SK-N-SH (cell line): Measurements from ENCODE around the gene IL1RAP. TPM values are rescaled to one million over a fixed set of nuclear protein-coding genes. Genes with fewer than 3 reads are reported as not detected.

Source experiments
- CTCF ChIA-PET: fragments of 300-600, 350-600 bp; formaldehyde crosslinking; extraction: SDS; loops from one replicate; lab custom pipeline; 2021; lab: Yijun Ruan, JAX
- POLR2A ChIA-PET: fragments of 350-600 bp; sonication (Branson Sonifier 250); formaldehyde crosslinking; extraction: SDS; loops from one replicate; lab custom pipeline; 2020; ENCODE audit warnings: antibody characterized with exemption, inconsistent platforms; lab: Yijun Ruan, JAX
- DNase-seq: peaks from one replicate; pipeline ENCODE4 v3.0.0; 2012
- H2AFZ ChIP-seq: fragments of 200-600 bp; sonication (generic); 2 replicates; pipeline ENCODE4 v1.8.1; 2016; ENCODE audit warnings: antibody characterized with exemption, mild to moderate bottlenecking, low read depth
- H3F3A ChIP-seq: fragments of 200-600 bp; sonication (generic); replicated peaks from 2 replicates; pipeline ENCODE3; 2016; ENCODE audit warnings: antibody characterized with exemption, mild to moderate bottlenecking; ENCODE audit not compliant: insufficient read depth
- H3K27ac ChIP-seq, 2 experiments: fragments of 200-500 bp in 1 of 2; fragments of 200-600 bp in 1 of 2; sonication (Bioruptor generic) in 1 of 2; sonication (generic), shearing (Covaris generic) in 1 of 2; 2 replicates each; pipeline versions ENCODE4 v1.5.1 to v1.6.1; 2014 to 2016; ENCODE audit warnings: low read depth in 2 of 2, inconsistent platforms in 1 of 2, low read length in 1 of 2, mild to moderate bottlenecking in 1 of 2, mixed read lengths in 1 of 2
- H3K27me3 ChIP-seq: fragments of 200-600 bp; sonication (generic), shearing (Covaris generic); 2 replicates; pipeline ENCODE4 v1.6.1; 2016; ENCODE audit warnings: mixed run types; ENCODE audit not compliant: insufficient read depth
- H3K36me3 ChIP-seq, 2 experiments: fragments of 200-500 bp in 1 of 2; fragments of 200-600 bp in 1 of 2; sonication (Bioruptor generic) in 1 of 2; sonication (generic) in 1 of 2; replicated peaks in 1 of 2; 2 replicates each; pipeline versions ENCODE3 to v1.5.1; 2014 to 2016; ENCODE audit warnings: low read length in 1 of 2, mild to moderate bottlenecking in 1 of 2; ENCODE audit not compliant: insufficient read depth in 2 of 2, control insufficient read depth in 1 of 2
- H3K4me1 ChIP-seq, 2 experiments: fragments of 200-500 bp in 1 of 2; fragments of 200-600 bp in 1 of 2; sonication (Bioruptor generic) in 1 of 2; sonication (generic), shearing (Covaris generic) in 1 of 2; 2 replicates each; pipeline versions ENCODE4 v1.5.1 to v1.6.1; 2014 to 2016; ENCODE audit warnings: low read depth in 1 of 2, low read length in 1 of 2, mixed run types in 1 of 2; ENCODE audit not compliant: insufficient read depth in 2 of 2, control insufficient read depth in 1 of 2
- H3K4me2 ChIP-seq: fragments of 200-600 bp; sonication (generic), shearing (Covaris generic); 2 replicates; pipeline ENCODE4 v1.6.1; 2017; ENCODE audit warnings: mixed run types
- H3K4me3 ChIP-seq, 2 experiments: fragments of 200-500 bp in 1 of 2; fragments of 200-600 bp in 1 of 2; sonication (Bioruptor generic) in 1 of 2; sonication (generic), shearing (Covaris generic) in 1 of 2; 2 replicates each; pipeline versions ENCODE4 v1.5.1 to v1.8.1; 2014 to 2016; ENCODE audit warnings: low read depth in 2 of 2, inconsistent platforms in 1 of 2, low read length in 1 of 2, mild to moderate bottlenecking in 1 of 2, mixed read lengths in 1 of 2, moderate library complexity in 1 of 2
- H3K79me2 ChIP-seq: fragments of 200-600 bp; sonication (generic); 2 replicates; pipeline ENCODE4 v1.8.1; 2017; ENCODE audit warnings: mild to moderate bottlenecking; ENCODE audit not compliant: insufficient read depth
- H3K9ac ChIP-seq: fragments of 200-600 bp; sonication (generic); 2 replicates; pipeline ENCODE4 v1.6.1; 2017; ENCODE audit warnings: mixed run types
- H3K9me2 ChIP-seq: fragments of 200-600 bp; sonication (generic); 2 replicates; pipeline ENCODE4 v1.6.1; 2017; ENCODE audit warnings: mixed run types
- H3K9me3 ChIP-seq: fragments of 200-600 bp; sonication (generic); 2 replicates; pipeline ENCODE4 v1.6.1; 2017; ENCODE audit warnings: mixed run types, mild to moderate bottlenecking, moderate library complexity
- H4K20me1 ChIP-seq: fragments of 200-600 bp; sonication (generic); 2 replicates; pipeline ENCODE4 v1.6.1; 2017; ENCODE audit warnings: mild to moderate bottlenecking, mixed run types; ENCODE audit not compliant: insufficient read depth
- CHD2 ChIP-seq: fragments of 150-350 bp; IDR thresholded peaks from 2 replicates; pipeline ENCODE4 v1.6.1; 2018; ENCODE audit warnings: low read length; ENCODE audit not compliant: partially characterized antibody
- EP300 ChIP-seq, 2 experiments: IDR thresholded peaks; 2 replicates each; pipeline versions ENCODE4 v1.4.0 to v1.6.1; 2012; ENCODE audit warnings: borderline replicate concordance in 1 of 2, low read depth in 1 of 2, low read length in 1 of 2
- EZH2phosphoT487 ChIP-seq: fragments of 200-600 bp; sonication (generic); IDR thresholded peaks from 2 replicates; pipeline ENCODE4 v1.6.1; 2017; ENCODE audit warnings: low read depth, mixed run types, mild to moderate bottlenecking, antibody characterized with exemption, moderate library complexity, borderline replicate concordance
- FOXJ3 ChIP-seq: sonication (generic); formaldehyde crosslinking; IDR thresholded peaks from 2 replicates; pipeline ENCODE4 v1.5.1; 2020; ENCODE audit warnings: mild to moderate bottlenecking, missing genetic modification reagents
- GATA2 ChIP-seq: sonication (generic); formaldehyde crosslinking; IDR thresholded peaks from 2 replicates; pipeline ENCODE4 v1.5.0; 2020; ENCODE audit warnings: mild to moderate bottlenecking, missing genetic modification reagents
- MXI1 ChIP-seq: IDR thresholded peaks from 2 replicates; pipeline ENCODE4 v1.6.1; 2012; ENCODE audit warnings: mild to moderate bottlenecking, low read depth, low read length, improper control_type of control experiment
- NFIC ChIP-seq: IDR thresholded peaks from 2 replicates; pipeline ENCODE4 v1.4.0; 2012; ENCODE audit warnings: borderline replicate concordance
- RCOR1 ChIP-seq: fragments of 150-350 bp; IDR thresholded peaks from 2 replicates; pipeline ENCODE4 v1.6.1; 2017; ENCODE audit warnings: antibody characterized with exemption, low read length
- RFX5 ChIP-seq: IDR thresholded peaks from 2 replicates; pipeline ENCODE4 v1.6.1; 2012; ENCODE audit warnings: mild to moderate bottlenecking, improper control_type of control experiment, low read length
- RXRA ChIP-seq: IDR thresholded peaks from 2 replicates; pipeline ENCODE4 v1.4.0; 2012; ENCODE audit warnings: low read depth, mild to moderate bottlenecking, borderline replicate concordance
- SIN3A ChIP-seq: IDR thresholded peaks from 2 replicates; pipeline ENCODE4 v1.6.1; 2012; ENCODE audit warnings: low read depth, mild to moderate bottlenecking, low read length, moderate library complexity, borderline replicate concordance
- SMC3 ChIP-seq: IDR thresholded peaks from 2 replicates; pipeline ENCODE4 v1.6.1; 2012; ENCODE audit warnings: low read depth, low read length, improper control_type of control experiment
- TAF1 ChIP-seq: IDR thresholded peaks from 2 replicates; pipeline ENCODE4 v1.6.1; 2012; ENCODE audit warnings: low read depth, mild to moderate bottlenecking, low read length, moderate library complexity, borderline replicate concordance
- TEAD4 ChIP-seq: IDR thresholded peaks from 2 replicates; pipeline ENCODE4 v1.4.0; 2012; ENCODE audit warnings: mild to moderate bottlenecking, borderline replicate concordance; ENCODE audit not compliant: insufficient read depth
- WGBS: methylation state at CpG from one replicate; pipeline ENCODE4 v1.1.6; 2017; ENCODE audit warnings: low lambda C conversion rate; 5-methylcytosine and 5-hydroxymethylcytosine counted together
- polyA plus RNA-seq, 3 experiments: library from polyadenylated mRNA; depleted of rRNA; stranded (reverse); fragments of >200 nt; gene quantifications; 2 replicates each; pipeline ENCODE4 v1.2.3, GENCODE V29; 2012
- TF ChIP-seq, protein P1 (sequence below): fragments of 200-600 bp; sonication (generic); IDR thresholded peaks from 2 replicates; pipeline ENCODE4 v1.6.1; 2017; ENCODE audit warnings: antibody characterized with exemption, mild to moderate bottlenecking, moderate library complexity
- TF ChIP-seq, protein P2 (sequence below): fragments of 150-350 bp; IDR thresholded peaks from 2 replicates; pipeline ENCODE4 v1.6.1; 2016; ENCODE audit warnings: mild to moderate bottlenecking, low read depth, low read length
- TF ChIP-seq, protein P3 (sequence below): IDR thresholded peaks from 2 replicates; pipeline ENCODE4 v1.4.0; 2012; ENCODE audit warnings: low read depth, borderline replicate concordance
- TF ChIP-seq, protein P4 (sequence below): fragments of 150-350 bp; IDR thresholded peaks from 2 replicates; pipeline ENCODE4 v1.6.1; 2017; ENCODE audit warnings: antibody characterized with exemption, low read length, low read depth, borderline replicate concordance
- TF ChIP-seq, protein P5 (sequence below): IDR thresholded peaks from 2 replicates; pipeline ENCODE4; 2012

IL1RAP gene
- polyA plus RNA-seq, 1 of the 3 experiments (the other 2 are of a cell fraction): 7.6 TPM

DNA sequence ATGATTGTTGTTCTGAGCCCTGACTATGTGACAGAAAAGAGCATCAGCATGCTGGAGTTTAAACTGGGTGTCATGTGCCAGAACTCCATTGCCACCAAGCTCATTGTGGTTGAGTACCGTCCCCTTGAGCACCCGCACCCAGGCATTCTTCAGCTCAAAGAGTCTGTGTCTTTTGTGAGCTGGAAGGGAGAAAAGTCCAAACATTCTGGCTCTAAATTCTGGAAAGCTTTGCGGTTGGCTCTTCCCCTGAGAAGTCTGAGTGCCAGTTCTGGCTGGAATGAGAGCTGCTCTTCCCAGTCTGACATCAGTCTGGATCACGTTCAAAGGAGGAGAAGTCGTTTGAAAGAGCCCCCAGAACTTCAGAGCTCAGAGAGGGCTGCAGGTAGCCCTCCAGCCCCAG lies 142.0 kb downstream of the IL1RAP start:
- no peaks in the 10 kb centered on the region for H3K79me2 ChIP-seq
- no peaks in the 10 kb centered on the region for H4K20me1 ChIP-seq
- no peak for DNase-seq
- H3K27ac ChIP-seq: no peak overlapping the region
- H3K27me3 ChIP-seq: no peaks in the 10 kb centered on the region
- H3K9me3 ChIP-seq: no peaks in the 10 kb centered on the region
- no peak overlapping the region for H3K4me2 ChIP-seq
- ChIA-PET POLR2A (no interaction called here), CTCF (no interaction called here)
- H3K36me3 ChIP-seq: no peaks in the 10 kb centered on the region
- 17% methylated on average over 5 of the region's 5 CpGs for WGBS
- H3K4me3 ChIP-seq: no peak overlapping the region
- no peaks in the 10 kb centered on the region for H3K9me2 ChIP-seq
- TF ChIP-seq MXI1: no peak
- no peak for TF ChIP-seq SIN3A
- no peak for TF ChIP-seq CHD2
- TF ChIP-seq TAF1: no peak
- TF ChIP-seq EP300 (IDR thresholded peaks at IDR 0.05; ENCODE audit: borderline replicate concordance in 1 of 2, low read depth in 1 of 2, low read length in 1 of 2): no peak
- TF ChIP-seq, protein P1, sequence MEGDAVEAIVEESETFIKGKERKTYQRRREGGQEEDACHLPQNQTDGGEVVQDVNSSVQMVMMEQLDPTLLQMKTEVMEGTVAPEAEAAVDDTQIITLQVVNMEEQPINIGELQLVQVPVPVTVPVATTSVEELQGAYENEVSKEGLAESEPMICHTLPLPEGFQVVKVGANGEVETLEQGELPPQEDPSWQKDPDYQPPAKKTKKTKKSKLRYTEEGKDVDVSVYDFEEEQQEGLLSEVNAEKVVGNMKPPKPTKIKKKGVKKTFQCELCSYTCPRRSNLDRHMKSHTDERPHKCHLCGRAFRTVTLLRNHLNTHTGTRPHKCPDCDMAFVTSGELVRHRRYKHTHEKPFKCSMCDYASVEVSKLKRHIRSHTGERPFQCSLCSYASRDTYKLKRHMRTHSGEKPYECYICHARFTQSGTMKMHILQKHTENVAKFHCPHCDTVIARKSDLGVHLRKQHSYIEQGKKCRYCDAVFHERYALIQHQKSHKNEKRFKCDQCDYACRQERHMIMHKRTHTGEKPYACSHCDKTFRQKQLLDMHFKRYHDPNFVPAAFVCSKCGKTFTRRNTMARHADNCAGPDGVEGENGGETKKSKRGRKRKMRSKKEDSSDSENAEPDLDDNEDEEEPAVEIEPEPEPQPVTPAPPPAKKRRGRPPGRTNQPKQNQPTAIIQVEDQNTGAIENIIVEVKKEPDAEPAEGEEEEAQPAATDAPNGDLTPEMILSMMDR: no peak
- TF ChIP-seq SMC3: no peak
- TF ChIP-seq RFX5: no peak
- TF ChIP-seq, protein P2, sequence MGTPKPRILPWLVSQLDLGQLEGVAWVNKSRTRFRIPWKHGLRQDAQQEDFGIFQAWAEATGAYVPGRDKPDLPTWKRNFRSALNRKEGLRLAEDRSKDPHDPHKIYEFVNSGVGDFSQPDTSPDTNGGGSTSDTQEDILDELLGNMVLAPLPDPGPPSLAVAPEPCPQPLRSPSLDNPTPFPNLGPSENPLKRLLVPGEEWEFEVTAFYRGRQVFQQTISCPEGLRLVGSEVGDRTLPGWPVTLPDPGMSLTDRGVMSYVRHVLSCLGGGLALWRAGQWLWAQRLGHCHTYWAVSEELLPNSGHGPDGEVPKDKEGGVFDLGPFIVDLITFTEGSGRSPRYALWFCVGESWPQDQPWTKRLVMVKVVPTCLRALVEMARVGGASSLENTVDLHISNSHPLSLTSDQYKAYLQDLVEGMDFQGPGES: no peak
- TF ChIP-seq FOXJ3 (CRISPR knock-in tag): no peak
- TF ChIP-seq, protein P3, sequence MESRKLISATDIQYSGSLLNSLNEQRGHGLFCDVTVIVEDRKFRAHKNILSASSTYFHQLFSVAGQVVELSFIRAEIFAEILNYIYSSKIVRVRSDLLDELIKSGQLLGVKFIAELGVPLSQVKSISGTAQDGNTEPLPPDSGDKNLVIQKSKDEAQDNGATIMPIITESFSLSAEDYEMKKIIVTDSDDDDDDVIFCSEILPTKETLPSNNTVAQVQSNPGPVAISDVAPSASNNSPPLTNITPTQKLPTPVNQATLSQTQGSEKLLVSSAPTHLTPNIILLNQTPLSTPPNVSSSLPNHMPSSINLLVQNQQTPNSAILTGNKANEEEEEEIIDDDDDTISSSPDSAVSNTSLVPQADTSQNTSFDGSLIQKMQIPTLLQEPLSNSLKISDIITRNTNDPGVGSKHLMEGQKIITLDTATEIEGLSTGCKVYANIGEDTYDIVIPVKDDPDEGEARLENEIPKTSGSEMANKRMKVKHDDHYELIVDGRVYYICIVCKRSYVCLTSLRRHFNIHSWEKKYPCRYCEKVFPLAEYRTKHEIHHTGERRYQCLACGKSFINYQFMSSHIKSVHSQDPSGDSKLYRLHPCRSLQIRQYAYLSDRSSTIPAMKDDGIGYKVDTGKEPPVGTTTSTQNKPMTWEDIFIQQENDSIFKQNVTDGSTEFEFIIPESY: no peak
- TF ChIP-seq TEAD4: no peak
- TF ChIP-seq, protein P4, sequence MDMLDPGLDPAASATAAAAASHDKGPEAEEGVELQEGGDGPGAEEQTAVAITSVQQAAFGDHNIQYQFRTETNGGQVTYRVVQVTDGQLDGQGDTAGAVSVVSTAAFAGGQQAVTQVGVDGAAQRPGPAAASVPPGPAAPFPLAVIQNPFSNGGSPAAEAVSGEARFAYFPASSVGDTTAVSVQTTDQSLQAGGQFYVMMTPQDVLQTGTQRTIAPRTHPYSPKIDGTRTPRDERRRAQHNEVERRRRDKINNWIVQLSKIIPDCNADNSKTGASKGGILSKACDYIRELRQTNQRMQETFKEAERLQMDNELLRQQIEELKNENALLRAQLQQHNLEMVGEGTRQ: no peak
- TF ChIP-seq GATA2 (CRISPR knock-in tag): no peak
- no peak for TF ChIP-seq RCOR1
- TF ChIP-seq NFIC: no peak
- TF ChIP-seq RXRA: no peak
- TF ChIP-seq EZH2phosphoT487: no peak
- TF ChIP-seq, protein P5, sequence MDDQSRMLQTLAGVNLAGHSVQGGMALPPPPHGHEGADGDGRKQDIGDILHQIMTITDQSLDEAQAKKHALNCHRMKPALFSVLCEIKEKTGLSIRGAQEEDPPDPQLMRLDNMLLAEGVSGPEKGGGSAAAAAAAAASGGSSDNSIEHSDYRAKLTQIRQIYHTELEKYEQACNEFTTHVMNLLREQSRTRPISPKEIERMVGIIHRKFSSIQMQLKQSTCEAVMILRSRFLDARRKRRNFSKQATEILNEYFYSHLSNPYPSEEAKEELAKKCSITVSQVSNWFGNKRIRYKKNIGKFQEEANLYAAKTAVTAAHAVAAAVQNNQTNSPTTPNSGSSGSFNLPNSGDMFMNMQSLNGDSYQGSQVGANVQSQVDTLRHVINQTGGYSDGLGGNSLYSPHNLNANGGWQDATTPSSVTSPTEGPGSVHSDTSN: no peak
- no peak overlapping the region for H2AFZ ChIP-seq
- H3F3A ChIP-seq: no peaks in the 10 kb centered on the region
- no peaks in the 10 kb centered on the region for H3K4me1 ChIP-seq
- H3K9ac ChIP-seq: no peak overlapping the region
